ENCODE measurements around the gene ERICH2.

DNA sequence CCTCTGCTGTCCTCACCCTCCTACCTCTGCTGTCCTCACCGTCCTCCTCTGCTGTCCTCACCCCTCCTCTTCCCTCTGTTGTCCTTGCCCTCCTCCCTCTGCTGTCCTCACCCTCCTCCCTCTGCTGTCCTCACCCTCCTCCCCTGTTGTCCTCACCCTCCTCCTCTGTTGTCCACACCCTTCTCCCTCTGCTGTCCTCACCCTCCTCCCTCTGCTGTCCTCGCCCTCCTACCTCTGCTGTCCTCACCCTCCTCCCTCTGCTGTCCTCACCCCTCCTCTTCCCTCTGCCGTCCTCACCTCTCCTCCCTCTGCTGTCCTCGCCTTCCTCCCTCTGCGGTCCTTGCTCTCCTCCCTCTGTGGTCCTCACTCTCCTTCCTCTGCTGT, 58.3 kb downstream of the ERICH2 start:
- TF ChIP-seq, protein P1, sequence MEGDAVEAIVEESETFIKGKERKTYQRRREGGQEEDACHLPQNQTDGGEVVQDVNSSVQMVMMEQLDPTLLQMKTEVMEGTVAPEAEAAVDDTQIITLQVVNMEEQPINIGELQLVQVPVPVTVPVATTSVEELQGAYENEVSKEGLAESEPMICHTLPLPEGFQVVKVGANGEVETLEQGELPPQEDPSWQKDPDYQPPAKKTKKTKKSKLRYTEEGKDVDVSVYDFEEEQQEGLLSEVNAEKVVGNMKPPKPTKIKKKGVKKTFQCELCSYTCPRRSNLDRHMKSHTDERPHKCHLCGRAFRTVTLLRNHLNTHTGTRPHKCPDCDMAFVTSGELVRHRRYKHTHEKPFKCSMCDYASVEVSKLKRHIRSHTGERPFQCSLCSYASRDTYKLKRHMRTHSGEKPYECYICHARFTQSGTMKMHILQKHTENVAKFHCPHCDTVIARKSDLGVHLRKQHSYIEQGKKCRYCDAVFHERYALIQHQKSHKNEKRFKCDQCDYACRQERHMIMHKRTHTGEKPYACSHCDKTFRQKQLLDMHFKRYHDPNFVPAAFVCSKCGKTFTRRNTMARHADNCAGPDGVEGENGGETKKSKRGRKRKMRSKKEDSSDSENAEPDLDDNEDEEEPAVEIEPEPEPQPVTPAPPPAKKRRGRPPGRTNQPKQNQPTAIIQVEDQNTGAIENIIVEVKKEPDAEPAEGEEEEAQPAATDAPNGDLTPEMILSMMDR (IDR thresholded peaks at IDR 0.05; ENCODE audit: low read length): no peak
- TF ChIP-seq EZH2 (IDR thresholded peaks at IDR 0.05; ENCODE audit: borderline replicate concordance, low read length): no peak
